SU-DHL-6 (cell line): Measurements from ENCODE around the gene CALHM5.

Source experiments
- H2AFZ ChIP-seq: fragments of 200-600 bp; sonication (generic); 2 replicates; pipeline ENCODE4 v1.6.1; 2014; ENCODE audit warnings: low read depth, mild to moderate bottlenecking, moderate library complexity, mixed read lengths, antibody characterized with exemption, low read length; ENCODE audit not compliant: severe bottlenecking
- H3F3A ChIP-seq: fragments of 200-600 bp; shearing (Covaris generic); 2 replicates; pipeline ENCODE4 v1.6.0; 2016; ENCODE audit warnings: antibody characterized with exemption, mild to moderate bottlenecking; ENCODE audit not compliant: insufficient read depth
- H3K27ac ChIP-seq: fragments of 200-600 bp; sonication (generic); 2 replicates; pipeline ENCODE4 v1.5.1; 2016; ENCODE audit warnings: low read depth, mild to moderate bottlenecking, low read length, moderate library complexity, mixed read lengths
- H3K27me3 ChIP-seq: fragments of 200-600 bp; sonication (generic), shearing (Covaris generic); 2 replicates; pipeline ENCODE4 v1.6.0; 2014; ENCODE audit warnings: mild to moderate bottlenecking, low read length
- H3K36me3 ChIP-seq: fragments of 200-600 bp; sonication (generic); 2 replicates; pipeline ENCODE4 v1.6.1; 2014; ENCODE audit warnings: mild to moderate bottlenecking, low read length, mixed read lengths
- H3K4me2 ChIP-seq: fragments of 300-600, 200-600 bp; shearing (Covaris generic), sonication (generic); 2 replicates; pipeline ENCODE4 v1.6.0; 2014; ENCODE audit warnings: low read length, low read depth, mild to moderate bottlenecking; ENCODE audit not compliant: poor library complexity, severe bottlenecking
- H3K4me3 ChIP-seq: fragments of 200-600 bp; sonication (generic); 2 replicates; pipeline ENCODE4 v1.5.1; 2014; ENCODE audit warnings: antibody characterized with exemption, low read length, mild to moderate bottlenecking, mixed read lengths; ENCODE audit not compliant: insufficient read depth, poor library complexity, severe bottlenecking
- H3K79me2 ChIP-seq: fragments of 200-600 bp; sonication (generic); 2 replicates; pipeline ENCODE4 v1.6.1; 2014; ENCODE audit warnings: mild to moderate bottlenecking, low read length, moderate library complexity; ENCODE audit not compliant: insufficient read depth
- H3K9ac ChIP-seq: fragments of 200-600 bp; sonication (generic); 2 replicates; pipeline ENCODE4 v1.7.0; 2014; ENCODE audit warnings: mild to moderate bottlenecking, low read length
- H3K9me2 ChIP-seq: fragments of 200-600 bp; sonication (generic); replicated peaks from 2 replicates; pipeline ENCODE4 v1.6.1; 2014; ENCODE audit warnings: low read length; ENCODE audit not compliant: insufficient read depth
- H3K9me3 ChIP-seq: fragments of 200-600 bp; sonication (generic); 2 replicates; pipeline ENCODE4 v1.6.1; 2014; ENCODE audit warnings: low read length, mixed read lengths; ENCODE audit not compliant: insufficient read depth
- H4K20me1 ChIP-seq: fragments of 200-600 bp; sonication (generic); 2 replicates; pipeline ENCODE4 v1.6.1; 2014; ENCODE audit warnings: low read depth, mild to moderate bottlenecking, antibody characterized with exemption, low read length, moderate library complexity, mixed read lengths
- CTCF ChIP-seq: fragments of 200-600 bp; sonication (generic); IDR thresholded peaks from one replicate; pipeline ENCODE4 v1.5.1; 2017; ENCODE audit warnings: antibody characterized with exemption, mild to moderate bottlenecking, low read length, moderate library complexity; ENCODE audit not compliant: insufficient read depth, poor library complexity, severe bottlenecking
- EZH2phosphoT487 ChIP-seq: fragments of 200-600 bp; sonication (generic), shearing (Covaris generic); conservative IDR thresholded peaks from 2 replicates; pipeline ENCODE4 v1.6.1; 2018; ENCODE audit warnings: mild to moderate bottlenecking, antibody characterized with exemption, low read length, moderate library complexity, mixed read lengths

Gene CALHM5

GRCh38 chr6:116561377-116562018, 50.1 kb downstream of the CALHM5 start:
- Histone ChIP-seq H3K79me2 (no peaks in the 10 kb centered on the region), H2AFZ (no peak overlapping the region), H3K36me3 (no peaks in the 10 kb centered on the region), H3K9ac (no peak overlapping the region), H3F3A (no peaks in the 10 kb centered on the region), H3K9me3 (no peaks in the 10 kb centered on the region), H3K4me3 (no peak overlapping the region), H3K9me2 (no peaks in the 10 kb centered on the region), H3K27me3 (no peaks in the 10 kb centered on the region), H3K27ac (no peak overlapping the region), H3K4me2 (no peak overlapping the region), H4K20me1 (no peaks in the 10 kb centered on the region)
- TF ChIP-seq EZH2phosphoT487 (no peak), CTCF (peak; percentile 84)

- H3K9ac ChIP-seq, result no peak overlapping the region
- no peaks in the 10 kb centered on the region for H3K27me3 ChIP-seq
- H3K27ac ChIP-seq, result no peak overlapping the region
- TF ChIP-seq CTCF, result no peak
- TF ChIP-seq EZH2phosphoT487, result no peak
- no peaks in the 10 kb centered on the region for H3K9me3 ChIP-seq
- H3K9me2 ChIP-seq, result no peaks in the 10 kb centered on the region
- H3K4me2 ChIP-seq, result no peak overlapping the region
- H3F3A ChIP-seq, result no peaks in the 10 kb centered on the region
- no peaks in the 10 kb centered on the region for H3K79me2 ChIP-seq
- H3K36me3 ChIP-seq, result no peaks in the 10 kb centered on the region
- H2AFZ ChIP-seq, result no peak overlapping the region
- H4K20me1 ChIP-seq, result no peaks in the 10 kb centered on the region
- H3K4me3 ChIP-seq, result no peak overlapping the region
Observed at GRCh38 chr6:116562019-116562403, 50.6 kb downstream of the CALHM5 start.

GRCh38 chr6:116562614-116563013, 51.2 kb downstream of the CALHM5 start:
- no peaks in the 10 kb centered on the region for H3K27me3 ChIP-seq
- H2AFZ ChIP-seq, result no peak overlapping the region
- no peak for TF ChIP-seq CTCF
- TF ChIP-seq EZH2phosphoT487, result no peak
- H3K4me3 ChIP-seq, result no peak overlapping the region
- H3K27ac ChIP-seq, result no peak overlapping the region
- no peaks in the 10 kb centered on the region for H3K9me3 ChIP-seq
- H4K20me1 ChIP-seq, result no peaks in the 10 kb centered on the region
- H3F3A ChIP-seq, result no peaks in the 10 kb centered on the region
- H3K36me3 ChIP-seq, result no peaks in the 10 kb centered on the region
- H3K9ac ChIP-seq, result no peak overlapping the region
- H3K4me2 ChIP-seq, result no peak overlapping the region
- H3K79me2 ChIP-seq, result no peaks in the 10 kb centered on the region
- no peaks in the 10 kb centered on the region for H3K9me2 ChIP-seq
